ENCODE data around the gene DLG4.

DLG4 gene

GRCh38 chr17:7207120-7208001 lies 12.3 kb downstream of the DLG4 start:
- Histone ChIP-seq H3K4me2 (ENCODE audit: low read depth, low read length, poor library complexity, severe bottlenecking) (no peak overlapping the region), H2AFZ (ENCODE audit: low read length) (no peak overlapping the region), H3K79me2 (ENCODE audit: insufficient read depth, low read length) (peaks cover 6% of the 10 kb centered on the region), H3K9ac (ENCODE audit: low read depth, low read length, poor library complexity, severe bottlenecking) (no peak overlapping the region), H3K9me3 (ENCODE audit: insufficient read depth, low read depth, low read length) (no peaks in the 10 kb centered on the region), H3K36me3 (ENCODE audit: insufficient read depth, low read length) (peaks cover 16% of the 10 kb centered on the region; the same call in 1 of the 2 replicates), H3K27me3 (ENCODE audit: insufficient read depth, low read length, poor library complexity, severe bottlenecking) (no peaks in the 10 kb centered on the region), H3K4me3 (ENCODE audit: low read length, poor library complexity, severe bottlenecking) (no peak overlapping the region), H3K4me1 (ENCODE audit: insufficient read depth, low read length, poor library complexity, severe bottlenecking) (no peaks in the 10 kb centered on the region), H4K20me1 (ENCODE audit: insufficient read depth, low read length, poor library complexity, severe bottlenecking) (peaks cover 2% of the 10 kb centered on the region), H3F3A (ENCODE audit: low read depth) (no peaks in the 10 kb centered on the region), H3K9me2 (replicated peaks; ENCODE audit: low read depth, low read length) (no peaks in the 10 kb centered on the region)
- TF ChIP-seq CTCF (conservative IDR thresholded peaks at IDR 0.05; ENCODE audit: low read length), result no peak
- no peak for TF ChIP-seq EZH2phosphoT487 (IDR thresholded peaks at IDR 0.05; ENCODE audit: borderline replicate concordance)

- Histone ChIP-seq H3K27me3 (ENCODE audit: insufficient read depth, low read length, poor library complexity, severe bottlenecking) (no peaks in the 10 kb centered on the region), H4K20me1 (ENCODE audit: insufficient read depth, low read length, poor library complexity, severe bottlenecking) (peaks cover 2% of the 10 kb centered on the region), H3F3A (ENCODE audit: low read depth) (no peaks in the 10 kb centered on the region), H3K36me3 (ENCODE audit: insufficient read depth, low read length) (peaks cover 28% of the 10 kb centered on the region; the same call in 1 of the 2 replicates), H3K79me2 (ENCODE audit: insufficient read depth, low read length) (no peaks in the 10 kb centered on the region), H3K4me2 (ENCODE audit: low read depth, low read length, poor library complexity, severe bottlenecking) (no peak overlapping the region), H3K9me3 (ENCODE audit: insufficient read depth, low read depth, low read length) (no peaks in the 10 kb centered on the region), H3K4me1 (ENCODE audit: insufficient read depth, low read length, poor library complexity, severe bottlenecking) (no peaks in the 10 kb centered on the region), H3K9me2 (replicated peaks; ENCODE audit: low read depth, low read length) (no peaks in the 10 kb centered on the region), H3K4me3 (ENCODE audit: low read length, poor library complexity, severe bottlenecking) (no peak overlapping the region), H3K9ac (ENCODE audit: low read depth, low read length, poor library complexity, severe bottlenecking) (no peak overlapping the region), H2AFZ (ENCODE audit: low read length) (no peak overlapping the region)
- TF ChIP-seq CTCF (conservative IDR thresholded peaks at IDR 0.05; ENCODE audit: low read length) (no peak), EZH2phosphoT487 (IDR thresholded peaks at IDR 0.05; ENCODE audit: borderline replicate concordance) (no peak)
Observed at GRCh38 chr17:7205561-7205960, 14.1 kb downstream of the DLG4 start.

GRCh38 chr17:7204828-7205461 lies 14.7 kb downstream of the DLG4 start:
- no peak overlapping the region for H3K9ac ChIP-seq (ENCODE audit: low read depth, low read length, poor library complexity, severe bottlenecking)
- no peaks in the 10 kb centered on the region for H3K4me1 ChIP-seq (ENCODE audit: insufficient read depth, low read length, poor library complexity, severe bottlenecking)
- H3K9me3 ChIP-seq (ENCODE audit: insufficient read depth, low read depth, low read length), result no peaks in the 10 kb centered on the region
- no peaks in the 10 kb centered on the region for H3K9me2 ChIP-seq (replicated peaks; ENCODE audit: low read depth, low read length)
- H3K4me3 ChIP-seq (ENCODE audit: low read length, poor library complexity, severe bottlenecking), result no peak overlapping the region
- no peaks in the 10 kb centered on the region for H3K27me3 ChIP-seq (ENCODE audit: insufficient read depth, low read length, poor library complexity, severe bottlenecking)
- no peaks in the 10 kb centered on the region for H3K79me2 ChIP-seq (ENCODE audit: insufficient read depth, low read length)
- no peak overlapping the region for H2AFZ ChIP-seq (ENCODE audit: low read length)
- no peak overlapping the region for H3K4me2 ChIP-seq (ENCODE audit: low read depth, low read length, poor library complexity, severe bottlenecking)
- no peaks in the 10 kb centered on the region for H3F3A ChIP-seq (ENCODE audit: low read depth)
- H3K36me3 ChIP-seq (ENCODE audit: insufficient read depth, low read length), result peaks cover 28% of the 10 kb centered on the region; the same call in 1 of the 2 replicates
- peaks cover 2% of the 10 kb centered on the region for H4K20me1 ChIP-seq (ENCODE audit: insufficient read depth, low read length, poor library complexity, severe bottlenecking)
- TF ChIP-seq CTCF (conservative IDR thresholded peaks at IDR 0.05; ENCODE audit: low read length) (no peak), EZH2phosphoT487 (IDR thresholded peaks at IDR 0.05; ENCODE audit: borderline replicate concordance) (no peak)

Measured in Loucy (cell line).